WTC11 (cell line): Measurements from ENCODE around the gene AP3M1. TPM values are rescaled to one million over a fixed set of nuclear protein-coding genes. Genes with fewer than 3 reads are reported as not detected.

ENCODE experiments used
- ATAC-seq: fragments of 200-7000 bp; cut with Tn5 transposase; 2 replicates; pipeline ENCODE4 v1.10.0; 2021; ENCODE audit warnings: mild to moderate bottlenecking, moderate library complexity
- CTCF ChIA-PET: fragments of 300-600 bp; sonication (Branson Sonifier 250); formaldehyde crosslinking; loops from one replicate; lab custom pipeline; 2021; ENCODE audit warnings: antibody characterized with exemption; lab: Charles Lee
- POLR2A ChIA-PET: fragments of 350-600 bp; sonication (Branson Sonifier 250); formaldehyde crosslinking; loops from one replicate; lab custom pipeline; 2021; ENCODE audit warnings: antibody characterized with exemption; lab: Charles Lee
- DNase-seq: peaks from one replicate; pipeline ENCODE4 v3.0.0; 2021; ENCODE audit warnings: low spot score
- H3K27ac Mint-ChIP-seq: 2 replicates; pipeline ENCODE4 v1.8.0; 2021; ENCODE audit warnings: mixed read lengths
- H3K27me3 Mint-ChIP-seq: 2 replicates; pipeline ENCODE4 v1.8.0; 2021; ENCODE audit warnings: low read depth, mild to moderate bottlenecking, moderate library complexity, mixed read lengths
- H3K36me3 Mint-ChIP-seq: 2 replicates; pipeline ENCODE4 v1.8.0; 2021; ENCODE audit warnings: mixed read lengths
- H3K4me1 Mint-ChIP-seq: 2 replicates; pipeline ENCODE4 v1.8.0; 2022; ENCODE audit warnings: mixed read lengths
- H3K4me3 Mint-ChIP-seq: 2 replicates; pipeline ENCODE4 v1.8.0; 2021; ENCODE audit warnings: mild to moderate bottlenecking, moderate library complexity, mixed read lengths
- H3K9me3 Mint-ChIP-seq: 2 replicates; pipeline ENCODE4 v1.8.0; 2021; ENCODE audit warnings: mixed read lengths
- E2F1 ChIP-seq: sonication (generic); formaldehyde crosslinking; IDR thresholded peaks from 2 replicates; pipeline ENCODE4 v1.8.0; 2022; ENCODE audit warnings: mild to moderate bottlenecking, missing genetic modification reagents
- ETV6 ChIP-seq: sonication (generic); formaldehyde crosslinking; IDR thresholded peaks from 2 replicates; pipeline ENCODE4 v1.8.1; 2022; ENCODE audit warnings: mild to moderate bottlenecking, missing genetic modification reagents
- FOXJ3 ChIP-seq: sonication (generic); formaldehyde crosslinking; IDR thresholded peaks from 2 replicates; pipeline ENCODE4 v1.9.0; 2021; ENCODE audit warnings: missing genetic modification reagents, mild to moderate bottlenecking, borderline replicate concordance
- FOXP1 ChIP-seq: sonication (generic); formaldehyde crosslinking; IDR thresholded peaks from 2 replicates; pipeline ENCODE4 v1.8.0; 2022; ENCODE audit warnings: missing genetic modification reagents, mild to moderate bottlenecking, moderate library complexity, borderline replicate concordance
- HMGXB4 ChIP-seq: sonication (generic); formaldehyde crosslinking; IDR thresholded peaks from 2 replicates; pipeline ENCODE4 v1.8.1; 2023; ENCODE audit warnings: mild to moderate bottlenecking, moderate library complexity, missing genetic modification reagents
- IRF2 ChIP-seq: sonication (generic); formaldehyde crosslinking; IDR thresholded peaks from 2 replicates; pipeline ENCODE4 v1.8.0; 2022; ENCODE audit warnings: low read depth, missing genetic modification reagents, borderline replicate concordance
- MYBL2 ChIP-seq: sonication (generic); formaldehyde crosslinking; IDR thresholded peaks from 2 replicates; pipeline ENCODE4 v1.8.1; 2023; ENCODE audit warnings: mild to moderate bottlenecking, moderate library complexity, missing genetic modification reagents
- NR1H2 ChIP-seq: sonication (generic); formaldehyde crosslinking; IDR thresholded peaks from 2 replicates; pipeline ENCODE4 v1.9.0; 2021; ENCODE audit warnings: mild to moderate bottlenecking, moderate library complexity, missing genetic modification reagents
- SMAD3 ChIP-seq: sonication (generic); formaldehyde crosslinking; IDR thresholded peaks from 2 replicates; pipeline ENCODE4 v1.8.0; 2022; ENCODE audit warnings: missing genetic modification reagents, mild to moderate bottlenecking, borderline replicate concordance
- SMAD4 ChIP-seq: sonication (generic); formaldehyde crosslinking; IDR thresholded peaks from 2 replicates; pipeline ENCODE4 v1.8.0; 2022; ENCODE audit warnings: mild to moderate bottlenecking, missing genetic modification reagents
- USF1 ChIP-seq: sonication (generic); formaldehyde crosslinking; IDR thresholded peaks from 2 replicates; pipeline ENCODE4 v1.8.0; 2022; ENCODE audit warnings: mild to moderate bottlenecking, missing genetic modification reagents
- ZBTB21 ChIP-seq: sonication (generic); formaldehyde crosslinking; IDR thresholded peaks from 2 replicates; pipeline ENCODE4 v1.8.1; 2023; ENCODE audit warnings: mild to moderate bottlenecking, missing genetic modification reagents, borderline replicate concordance
- ZNF512 ChIP-seq: sonication (generic); formaldehyde crosslinking; IDR thresholded peaks from 2 replicates; pipeline ENCODE4 v1.8.1; 2022; ENCODE audit warnings: missing genetic modification reagents, borderline replicate concordance
- total RNA-seq: library from RNA; stranded (reverse); gene quantifications from 3 replicates; pipeline ENCODE4 v1.2.3, GENCODE V29; 2021
- TF ChIP-seq, protein P1 (sequence below): sonication (generic); formaldehyde crosslinking; IDR thresholded peaks from 2 replicates; pipeline ENCODE4 v1.8.1; 2023; ENCODE audit warnings: mild to moderate bottlenecking, missing genetic modification reagents
- TF ChIP-seq, protein P2 (sequence below): sonication (generic); formaldehyde crosslinking; IDR thresholded peaks from 2 replicates; pipeline ENCODE4 v1.8.1; 2022; ENCODE audit warnings: low read depth, mild to moderate bottlenecking, moderate library complexity, missing genetic modification reagents, borderline replicate concordance
- TF ChIP-seq, protein P3 (sequence below): sonication (generic); formaldehyde crosslinking; IDR thresholded peaks from 2 replicates; pipeline ENCODE4 v1.8.0; 2022; ENCODE audit warnings: mild to moderate bottlenecking, missing genetic modification reagents
- TF ChIP-seq, protein P4 (sequence below): sonication (generic); formaldehyde crosslinking; conservative IDR thresholded peaks from 2 replicates; pipeline ENCODE4 v1.8.1; 2022; ENCODE audit warnings: mild to moderate bottlenecking, missing genetic modification reagents
- TF ChIP-seq, protein P5 (sequence below): fragments of 250-450 bp; sonication (Bioruptor Pico); IDR thresholded peaks from 2 replicates; pipeline ENCODE4 v1.9.0; 2021; ENCODE audit warnings: mild to moderate bottlenecking

Gene AP3M1
- total RNA-seq, 1 experiment from 2014 or later, result 37.3 TPM

- POLR2A ChIA-PET, result interaction anchor here (0.6 kb wide), 1 partner anchor 21 kb away, joined by 3 read pairs; no protein-coding TSS in a partner anchor
- H3K9me3 Mint-ChIP-seq, result no peaks in the 10 kb centered on the region
- peak overlapping the region; percentile 35 for H3K27ac Mint-ChIP-seq
- no peak for TF ChIP-seq MYBL2 (CRISPR knock-in tag)
- TF ChIP-seq ZNF512 (CRISPR knock-in tag), result no peak
- TF ChIP-seq, protein P1, sequence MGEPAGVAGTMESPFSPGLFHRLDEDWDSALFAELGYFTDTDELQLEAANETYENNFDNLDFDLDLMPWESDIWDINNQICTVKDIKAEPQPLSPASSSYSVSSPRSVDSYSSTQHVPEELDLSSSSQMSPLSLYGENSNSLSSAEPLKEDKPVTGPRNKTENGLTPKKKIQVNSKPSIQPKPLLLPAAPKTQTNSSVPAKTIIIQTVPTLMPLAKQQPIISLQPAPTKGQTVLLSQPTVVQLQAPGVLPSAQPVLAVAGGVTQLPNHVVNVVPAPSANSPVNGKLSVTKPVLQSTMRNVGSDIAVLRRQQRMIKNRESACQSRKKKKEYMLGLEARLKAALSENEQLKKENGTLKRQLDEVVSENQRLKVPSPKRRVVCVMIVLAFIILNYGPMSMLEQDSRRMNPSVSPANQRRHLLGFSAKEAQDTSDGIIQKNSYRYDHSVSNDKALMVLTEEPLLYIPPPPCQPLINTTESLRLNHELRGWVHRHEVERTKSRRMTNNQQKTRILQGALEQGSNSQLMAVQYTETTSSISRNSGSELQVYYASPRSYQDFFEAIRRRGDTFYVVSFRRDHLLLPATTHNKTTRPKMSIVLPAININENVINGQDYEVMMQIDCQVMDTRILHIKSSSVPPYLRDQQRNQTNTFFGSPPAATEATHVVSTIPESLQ, result no peak
- TF ChIP-seq, protein P2, sequence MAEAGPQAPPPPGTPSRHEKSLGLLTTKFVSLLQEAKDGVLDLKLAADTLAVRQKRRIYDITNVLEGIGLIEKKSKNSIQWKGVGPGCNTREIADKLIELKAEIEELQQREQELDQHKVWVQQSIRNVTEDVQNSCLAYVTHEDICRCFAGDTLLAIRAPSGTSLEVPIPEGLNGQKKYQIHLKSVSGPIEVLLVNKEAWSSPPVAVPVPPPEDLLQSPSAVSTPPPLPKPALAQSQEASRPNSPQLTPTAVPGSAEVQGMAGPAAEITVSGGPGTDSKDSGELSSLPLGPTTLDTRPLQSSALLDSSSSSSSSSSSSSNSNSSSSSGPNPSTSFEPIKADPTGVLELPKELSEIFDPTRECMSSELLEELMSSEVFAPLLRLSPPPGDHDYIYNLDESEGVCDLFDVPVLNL, result no peak
- TF ChIP-seq NR1H2 (CRISPR knock-in tag), result no peak
- TF ChIP-seq, protein P3, sequence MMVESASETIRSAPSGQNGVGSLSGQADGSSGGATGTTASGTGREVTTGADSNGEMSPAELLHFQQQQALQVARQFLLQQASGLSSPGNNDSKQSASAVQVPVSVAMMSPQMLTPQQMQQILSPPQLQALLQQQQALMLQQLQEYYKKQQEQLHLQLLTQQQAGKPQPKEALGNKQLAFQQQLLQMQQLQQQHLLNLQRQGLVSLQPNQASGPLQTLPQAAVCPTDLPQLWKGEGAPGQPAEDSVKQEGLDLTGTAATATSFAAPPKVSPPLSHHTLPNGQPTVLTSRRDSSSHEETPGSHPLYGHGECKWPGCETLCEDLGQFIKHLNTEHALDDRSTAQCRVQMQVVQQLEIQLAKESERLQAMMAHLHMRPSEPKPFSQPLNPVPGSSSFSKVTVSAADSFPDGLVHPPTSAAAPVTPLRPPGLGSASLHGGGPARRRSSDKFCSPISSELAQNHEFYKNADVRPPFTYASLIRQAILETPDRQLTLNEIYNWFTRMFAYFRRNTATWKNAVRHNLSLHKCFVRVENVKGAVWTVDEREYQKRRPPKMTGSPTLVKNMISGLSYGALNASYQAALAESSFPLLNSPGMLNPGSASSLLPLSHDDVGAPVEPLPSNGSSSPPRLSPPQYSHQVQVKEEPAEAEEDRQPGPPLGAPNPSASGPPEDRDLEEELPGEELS (CRISPR knock-in tag), result no peak
- TF ChIP-seq IRF2 (CRISPR knock-in tag), result no peak
- TF ChIP-seq, protein P4, sequence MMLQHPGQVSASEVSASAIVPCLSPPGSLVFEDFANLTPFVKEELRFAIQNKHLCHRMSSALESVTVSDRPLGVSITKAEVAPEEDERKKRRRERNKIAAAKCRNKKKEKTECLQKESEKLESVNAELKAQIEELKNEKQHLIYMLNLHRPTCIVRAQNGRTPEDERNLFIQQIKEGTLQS (CRISPR knock-in tag), result no peak
- TF ChIP-seq USF1 (CRISPR knock-in tag), result no peak
- TF ChIP-seq ETV6 (CRISPR knock-in tag), result no peak
- no peak for TF ChIP-seq HMGXB4
- TF ChIP-seq SMAD3 (CRISPR knock-in tag), result no peak
- H3K4me1 Mint-ChIP-seq, result no peaks in the 10 kb centered on the region
- no peaks in the 10 kb centered on the region for H3K27me3 Mint-ChIP-seq
- no peak overlapping the region for H3K4me3 Mint-ChIP-seq
- H3K36me3 Mint-ChIP-seq, result peaks cover 92% of the 10 kb centered on the region
- DNase-seq (no peak), ATAC-seq (no peak)
- CTCF ChIA-PET, result interaction anchor here (1.0 kb wide), 1 partner anchor 8 kb away, joined by 5 read pairs; no protein-coding TSS in a partner anchor
These were observed 38.8 kb downstream of the AP3M1 start for GRCh38 chr10:74111799-74112198.

DNA sequence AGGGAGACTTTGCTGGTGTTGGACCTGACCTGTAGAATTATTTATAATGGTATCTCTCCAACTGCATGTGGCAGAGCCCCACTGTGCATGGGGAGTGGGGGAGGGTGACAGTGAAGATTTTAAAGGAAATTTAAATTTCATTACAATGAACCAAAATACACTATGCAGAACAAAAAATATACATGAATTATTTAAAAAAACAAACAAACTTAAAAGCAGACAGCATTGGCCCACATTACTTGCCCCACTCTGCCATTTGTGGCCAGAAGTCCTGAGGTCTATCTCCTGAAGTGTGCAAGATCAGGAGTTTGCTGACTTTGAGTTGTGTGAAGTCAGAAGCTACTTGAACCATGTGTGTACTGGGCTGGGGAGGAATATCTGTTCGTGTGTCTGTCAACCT lies 40.5 kb downstream of the AP3M1 start:
- DNase-seq (no peak), ATAC-seq (no peak)
- Mint-ChIP-seq H3K27ac (0 out of 2 replicates have a peak overlapping the region, but pooled peaks have one; percentile 7), H3K9me3 (no peaks in the 10 kb centered on the region), H3K4me1 (no peaks in the 10 kb centered on the region), H3K36me3 (peaks cover 91% of the 10 kb centered on the region), H3K4me3 (no peak overlapping the region), H3K27me3 (no peaks in the 10 kb centered on the region)
- ChIA-PET POLR2A (interaction anchor here (1.0 kb wide), 1 partner anchor 13 kb away, joined by 4 read pairs; no protein-coding TSS in a partner anchor), CTCF (no interaction called here)
- TF ChIP-seq E2F1 (CRISPR knock-in tag) (no peak), FOXP1 (CRISPR knock-in tag) (no peak), ZBTB21 (CRISPR knock-in tag) (no peak), FOXJ3 (CRISPR knock-in tag) (no peak), SMAD4 (CRISPR knock-in tag) (no peak), HMGXB4 (no peak), NR1H2 (CRISPR knock-in tag) (no peak)
- TF ChIP-seq, protein P5, sequence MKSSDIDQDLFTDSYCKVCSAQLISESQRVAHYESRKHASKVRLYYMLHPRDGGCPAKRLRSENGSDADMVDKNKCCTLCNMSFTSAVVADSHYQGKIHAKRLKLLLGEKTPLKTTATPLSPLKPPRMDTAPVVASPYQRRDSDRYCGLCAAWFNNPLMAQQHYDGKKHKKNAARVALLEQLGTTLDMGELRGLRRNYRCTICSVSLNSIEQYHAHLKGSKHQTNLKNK (CRISPR knock-in tag), result no peak
